Subcutaneous abdominal adipose tissue (tissue), 5 donors: ENCODE measurements around the gene PLXND1.

Experiments
- H3K27ac ChIP-seq: one replicate; pipeline ENCODE4 v1.7.0; 2013; ENCODE audit warnings: low read depth, mild to moderate bottlenecking, inconsistent platforms, low read length, moderate library complexity
- H3K27me3 ChIP-seq, 5 donors: one replicate each; pipeline ENCODE4 v1.7.0; 2013; ENCODE audit warnings: low read length in 5 of 5, inconsistent platforms in 1 of 5; ENCODE audit not compliant: control insufficient read depth in 5 of 5, insufficient read depth in 4 of 5
- H3K36me3 ChIP-seq, 5 donors: one replicate each; pipeline ENCODE4 v1.7.0; 2013; ENCODE audit warnings: low read length in 5 of 5; ENCODE audit not compliant: control insufficient read depth in 5 of 5, insufficient read depth in 5 of 5
- H3K4me1 ChIP-seq, 5 donors: one replicate each; pipeline ENCODE4 v1.7.0; 2013; ENCODE audit warnings: low read length in 5 of 5, mild to moderate bottlenecking in 3 of 5, moderate library complexity in 1 of 5; ENCODE audit not compliant: control insufficient read depth in 5 of 5, insufficient read depth in 5 of 5
- H3K4me3 ChIP-seq, 5 donors: one replicate each; pipeline ENCODE4 v1.7.0; 2013; ENCODE audit warnings: low read length in 5 of 5, low read depth in 1 of 5
- H3K9ac ChIP-seq, 5 donors: one replicate each; pipeline ENCODE4 v1.7.0; 2013; ENCODE audit warnings: low read length in 5 of 5, mild to moderate bottlenecking in 4 of 5, moderate library complexity in 3 of 5
- H3K9me3 ChIP-seq, 5 donors: one replicate each; pipeline ENCODE4 v1.7.0; 2013; ENCODE audit warnings: low read length in 5 of 5; ENCODE audit not compliant: control insufficient read depth in 5 of 5
- donor health status: healthy.
- donor health status: healthy.
- donor health status: healthy.
- donor health status: healthy.
- donor health status: healthy.

Gene PLXND1

GRCh38 chr3:129506231-129506742 is 100.2 kb downstream of the PLXND1 start:
- no peak overlapping the region for H3K9ac ChIP-seq
- no peak overlapping the region for H3K27ac ChIP-seq
- H3K9me3 ChIP-seq, result no peaks in the 10 kb centered on the region
- H3K4me3 ChIP-seq, result no peak overlapping the region
- H3K27me3 ChIP-seq, result no peaks in the 10 kb centered on the region
- H3K36me3 ChIP-seq, result peaks cover 0 to 63% (median 47%) of the 10 kb centered on the region in 5 donors
- H3K4me1 ChIP-seq, result peaks cover 0 to 41% (median 16%) of the 10 kb centered on the region in 5 donors

GRCh38 chr3:129505341-129505740 is 101.1 kb downstream of the PLXND1 start:
- Histone ChIP-seq H3K36me3 (peaks cover 0 to 64% (median 51%) of the 10 kb centered on the region in 5 donors), H3K9me3 (no peaks in the 10 kb centered on the region), H3K4me3 (no peak overlapping the region), H3K4me1 (peaks cover 0 to 41% (median 18%) of the 10 kb centered on the region in 5 donors), H3K9ac (no peak overlapping the region), H3K27ac (no peak overlapping the region), H3K27me3 (no peaks in the 10 kb centered on the region)
